Measurements from ENCODE around the gene SWAP70. TPM values are rescaled to one million over a fixed set of nuclear protein-coding genes. Genes with fewer than 3 reads are reported as not detected.

SWAP70 gene
- 11.1 and 13.2 TPM in 2 replicates for total RNA-seq

DNA sequence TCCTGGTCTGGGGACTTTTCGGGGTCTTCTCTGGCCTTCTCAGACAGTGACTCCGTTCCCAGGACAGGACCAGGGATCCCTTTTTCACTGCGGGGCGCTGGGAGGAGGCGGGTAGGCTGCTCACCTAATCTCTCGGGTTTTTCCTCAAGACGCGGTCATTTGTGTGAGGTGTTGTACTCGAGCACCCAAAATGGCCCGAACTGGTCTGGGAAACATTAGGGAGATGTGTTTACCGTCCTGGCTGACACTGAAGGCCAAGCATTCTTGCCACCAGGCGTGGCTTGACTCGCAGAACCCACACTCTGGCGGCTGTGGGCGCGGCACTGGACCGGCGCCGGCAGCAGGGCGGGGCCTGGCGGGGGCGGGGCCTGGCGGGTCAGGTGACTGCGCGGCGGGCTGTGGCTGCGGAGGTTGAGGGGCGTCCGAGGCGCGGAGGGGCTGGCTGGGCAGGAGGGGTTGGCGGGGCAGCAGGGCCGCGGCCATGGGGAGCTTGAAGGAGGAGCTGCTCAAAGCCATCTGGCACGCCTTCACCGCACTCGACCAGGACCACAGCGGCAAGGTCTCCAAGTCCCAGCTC lies at the start of gene SWAP70:
Gene SWAP70 (plus strand): TSS at position 379 of the 577 bp plus-strand sequence. CDS start 103 bp downstream, at position 482.

Other genes with a start within 250 kb of the SWAP70 start
- gene ZNF143, start 203.1 kb upstream of the SWAP70 start, total RNA-seq = 15.8 and 23.7 TPM in 2 replicates
- gene WEE1, start 90.4 kb upstream of the SWAP70 start, total RNA-seq = 17.2 and 31.4 TPM in 2 replicates

Data from hair follicular keratinocyte (primary cell).